Measurements from ENCODE around the gene FAS. TPM values are rescaled to one million over a fixed set of nuclear protein-coding genes. Genes with fewer than 3 reads are reported as not detected.

Gene FAS
- total and polyA plus RNA-seq, 2 experiments from 2014 or later = 7.3 to 14.1 TPM

DNA sequence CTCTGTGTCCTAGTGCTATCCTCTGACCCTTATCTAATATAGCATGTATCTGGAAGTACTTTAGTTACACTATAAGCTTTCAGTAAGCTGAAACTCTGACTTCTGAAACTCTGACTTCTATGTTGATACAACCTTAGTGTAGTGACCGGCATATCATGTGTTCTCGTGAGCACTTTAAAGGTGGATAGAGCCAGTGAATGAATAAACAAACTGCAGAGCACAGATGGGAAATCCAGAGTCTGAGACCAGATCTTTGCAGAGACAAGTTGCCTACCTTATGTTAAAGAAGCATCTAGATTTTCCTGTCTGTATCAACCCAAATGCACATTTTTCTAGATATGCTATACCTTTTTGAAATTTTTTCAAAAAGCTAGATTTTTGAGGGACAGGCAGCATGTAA is 41.5 kb upstream of the FAS start:
- peak overlapping the region; percentile 15 for H3K4me2 ChIP-seq
- 45% methylated on average over 2 of the region's 2 CpGs for WGBS (ENCODE audit: low lambda C conversion rate, missing lambda C conversion rate)
- H4K20me1 ChIP-seq (ENCODE audit: insufficient read depth, poor library complexity, severe bottlenecking) = no peaks in the 10 kb centered on the region
- no peak overlapping the region for H3K27ac ChIP-seq
- H3K4me1 ChIP-seq (ENCODE audit: insufficient read depth) = peaks cover 25% of the 10 kb centered on the region
- no peaks in the 10 kb centered on the region for H3K79me2 ChIP-seq
- TF ChIP-seq, protein P1, sequence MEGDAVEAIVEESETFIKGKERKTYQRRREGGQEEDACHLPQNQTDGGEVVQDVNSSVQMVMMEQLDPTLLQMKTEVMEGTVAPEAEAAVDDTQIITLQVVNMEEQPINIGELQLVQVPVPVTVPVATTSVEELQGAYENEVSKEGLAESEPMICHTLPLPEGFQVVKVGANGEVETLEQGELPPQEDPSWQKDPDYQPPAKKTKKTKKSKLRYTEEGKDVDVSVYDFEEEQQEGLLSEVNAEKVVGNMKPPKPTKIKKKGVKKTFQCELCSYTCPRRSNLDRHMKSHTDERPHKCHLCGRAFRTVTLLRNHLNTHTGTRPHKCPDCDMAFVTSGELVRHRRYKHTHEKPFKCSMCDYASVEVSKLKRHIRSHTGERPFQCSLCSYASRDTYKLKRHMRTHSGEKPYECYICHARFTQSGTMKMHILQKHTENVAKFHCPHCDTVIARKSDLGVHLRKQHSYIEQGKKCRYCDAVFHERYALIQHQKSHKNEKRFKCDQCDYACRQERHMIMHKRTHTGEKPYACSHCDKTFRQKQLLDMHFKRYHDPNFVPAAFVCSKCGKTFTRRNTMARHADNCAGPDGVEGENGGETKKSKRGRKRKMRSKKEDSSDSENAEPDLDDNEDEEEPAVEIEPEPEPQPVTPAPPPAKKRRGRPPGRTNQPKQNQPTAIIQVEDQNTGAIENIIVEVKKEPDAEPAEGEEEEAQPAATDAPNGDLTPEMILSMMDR (IDR thresholded peaks at IDR 0.05; ENCODE audit: poor library complexity) = no peak
- TF ChIP-seq EZH2 (IDR thresholded peaks at IDR 0.05; ENCODE audit: borderline replicate concordance) (no peak), EZH2phosphoT487 (IDR thresholded peaks at IDR 0.05; ENCODE audit: low read depth, severe bottlenecking, unreplicated experiment) (no peak)
- H3K27me3 ChIP-seq = no peaks in the 10 kb centered on the region
- no peaks in the 10 kb centered on the region for H3K9me3 ChIP-seq (ENCODE audit: low read depth)
- no peak for DNase-seq (ENCODE audit: low spot score)
- H3K4me3 ChIP-seq = no peak overlapping the region
- no peak overlapping the region for H2AFZ ChIP-seq
- no peaks in the 10 kb centered on the region for H3K36me3 ChIP-seq (replicated peaks; ENCODE audit: insufficient read depth, low read depth)
- H3K9me2 ChIP-seq (replicated peaks; ENCODE audit: insufficient read depth) = no peaks in the 10 kb centered on the region

DNA sequence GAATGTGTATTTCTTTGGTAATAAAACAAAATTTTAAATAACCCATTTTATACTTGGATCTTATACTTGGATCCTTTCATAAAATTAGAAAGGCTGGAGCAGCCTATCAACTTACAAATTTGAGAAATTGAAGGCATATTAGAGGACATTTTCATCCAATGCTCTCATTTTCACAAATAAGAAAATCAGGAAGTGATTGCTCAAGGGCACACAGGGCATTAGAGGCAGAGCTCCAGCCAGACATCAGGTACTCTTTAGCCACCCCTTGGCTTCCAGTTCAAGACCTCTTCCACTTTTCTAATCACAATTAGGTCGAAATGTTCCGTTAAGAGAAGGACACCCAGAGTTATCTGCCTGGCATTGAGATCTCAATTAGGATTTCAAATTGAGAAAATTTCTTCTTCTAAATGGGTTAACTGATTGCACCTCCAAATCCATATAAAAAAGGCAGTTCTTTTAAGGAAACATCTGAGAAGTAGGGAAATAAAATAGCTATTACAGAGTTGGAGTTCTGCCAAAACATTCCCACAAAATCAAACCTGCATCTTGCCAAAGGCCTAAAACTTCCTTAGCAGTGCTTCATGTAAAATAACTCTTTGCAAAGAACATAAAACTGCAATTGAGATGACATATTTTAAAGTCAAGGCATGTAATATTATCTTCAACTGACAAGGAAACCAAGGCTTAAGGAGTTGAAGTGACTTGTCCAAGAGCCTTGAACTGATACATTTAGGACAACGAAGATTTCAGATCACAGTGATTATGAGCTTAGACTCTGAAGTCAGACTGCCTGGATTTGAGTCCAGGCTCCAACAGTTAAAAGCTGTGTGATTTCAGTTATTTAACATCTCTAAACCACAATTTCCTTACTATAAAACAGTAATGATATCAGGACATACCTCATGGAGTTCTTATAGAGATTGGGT is 40.4 kb upstream of the FAS start:
- TF ChIP-seq EZH2phosphoT487 (IDR thresholded peaks at IDR 0.05; ENCODE audit: low read depth, severe bottlenecking, unreplicated experiment) (no peak), EZH2 (IDR thresholded peaks at IDR 0.05; ENCODE audit: borderline replicate concordance) (no peak)
- TF ChIP-seq, protein P1 (IDR thresholded peaks at IDR 0.05; ENCODE audit: poor library complexity) = no peak
- H4K20me1 ChIP-seq (ENCODE audit: insufficient read depth, poor library complexity, severe bottlenecking) = no peaks in the 10 kb centered on the region
- no peak overlapping the region for H3K4me3 ChIP-seq
- no peaks in the 10 kb centered on the region for H3K36me3 ChIP-seq (replicated peaks; ENCODE audit: insufficient read depth, low read depth)
- no peaks in the 10 kb centered on the region for H3K9me2 ChIP-seq (replicated peaks; ENCODE audit: insufficient read depth)
- no peak overlapping the region for H2AFZ ChIP-seq
- peak overlapping the region; percentile 59 for H3K4me2 ChIP-seq
- H3K4me1 ChIP-seq (ENCODE audit: insufficient read depth) = peaks cover 25% of the 10 kb centered on the region
- H3K79me2 ChIP-seq = no peaks in the 10 kb centered on the region
- H3K27ac ChIP-seq = peak overlapping the region; percentile 85
- WGBS (ENCODE audit: low lambda C conversion rate, missing lambda C conversion rate) = 63% methylated on average over 3 of the region's 3 CpGs
- DNase-seq (ENCODE audit: low spot score) = no peak
- H3K9me3 ChIP-seq (ENCODE audit: low read depth) = no peaks in the 10 kb centered on the region
- H3K27me3 ChIP-seq = no peaks in the 10 kb centered on the region

DNA sequence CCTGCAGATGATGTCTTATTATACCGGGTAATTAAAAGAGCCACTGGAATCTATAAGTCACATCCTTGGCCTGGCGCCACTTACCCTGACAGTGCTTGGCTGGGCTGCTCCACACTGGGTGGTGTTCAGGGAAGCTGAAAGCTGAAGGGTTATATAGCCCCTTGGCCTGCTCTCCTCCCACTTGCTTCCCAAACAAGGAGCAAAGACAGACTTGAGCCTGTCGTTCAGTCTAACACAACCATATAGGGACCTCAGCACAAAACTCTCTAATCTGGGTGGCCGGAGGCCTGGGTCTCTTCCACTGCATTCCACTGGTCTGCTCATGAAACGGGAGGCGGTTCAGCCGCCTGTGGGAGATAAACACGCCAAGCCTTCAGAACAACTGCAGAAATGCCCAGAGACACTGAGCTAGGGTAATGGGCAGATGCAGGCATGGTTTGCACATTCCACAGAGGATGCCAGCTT is 37.9 kb upstream of the FAS start, which contains the start of gene ACTA2:
Gene ACTA2, minus strand, starts transcription at position 127 of the 465 bp plus-strand sequence. CDS start 3,843 bp downstream, outside the sequence.
- peaks cover 25% of the 10 kb centered on the region for H3K4me1 ChIP-seq (ENCODE audit: insufficient read depth)
- TF ChIP-seq, protein P1 (IDR thresholded peaks at IDR 0.05; ENCODE audit: poor library complexity) = no peak
- TF ChIP-seq EZH2phosphoT487 (IDR thresholded peaks at IDR 0.05; ENCODE audit: low read depth, severe bottlenecking, unreplicated experiment) (no peak), EZH2 (IDR thresholded peaks at IDR 0.05; ENCODE audit: borderline replicate concordance) (no peak)
- DNase-seq (ENCODE audit: low spot score) = peak; percentile 25
- H3K9me3 ChIP-seq (ENCODE audit: low read depth) = no peaks in the 10 kb centered on the region
- H3K79me2 ChIP-seq = no peaks in the 10 kb centered on the region
- no peaks in the 10 kb centered on the region for H3K27me3 ChIP-seq
- peak within 1 kb of the TSS; percentile 85 for H3K27ac ChIP-seq
- H3K4me3 ChIP-seq = no peak within 1 kb of the TSS
- H3K36me3 ChIP-seq (replicated peaks; ENCODE audit: insufficient read depth, low read depth) = no peaks in the 10 kb centered on the region
- H3K9me2 ChIP-seq (replicated peaks; ENCODE audit: insufficient read depth) = no peaks in the 10 kb centered on the region
- no peaks in the 10 kb centered on the region for H4K20me1 ChIP-seq (ENCODE audit: insufficient read depth, poor library complexity, severe bottlenecking)
- peak within 1 kb of the TSS; percentile 59 for H3K4me2 ChIP-seq
- H2AFZ ChIP-seq = no peak within 1 kb of the TSS
- WGBS (ENCODE audit: low lambda C conversion rate, missing lambda C conversion rate) = 65% methylated on average over 8 of the region's 8 CpGs

Data from hepatocyte (in vitro differentiated cells).